Measurements from ENCODE around the gene TTC33.

TTC33 gene

DNA sequence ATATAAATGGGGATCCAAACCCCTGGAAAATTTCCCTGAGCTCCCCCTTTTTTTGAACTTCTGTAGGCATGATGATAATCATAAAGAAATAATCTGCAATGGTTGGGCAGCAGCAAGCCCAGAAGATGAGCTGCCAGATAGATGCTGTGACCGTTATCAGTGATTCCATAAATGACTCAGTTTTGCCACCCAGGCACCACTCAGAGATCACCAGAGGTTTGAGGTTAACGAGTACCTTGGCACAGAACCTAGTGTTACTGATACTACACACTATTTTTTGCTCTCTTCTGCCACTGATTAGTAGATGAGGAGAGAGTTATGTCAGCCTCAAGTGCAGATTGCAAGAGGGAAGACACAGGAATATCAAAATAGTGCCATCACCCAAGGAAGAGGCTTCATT is 275.4 kb downstream of the TTC33 start:
- no peak for DNase-seq (ENCODE audit: low spot score)

DNA sequence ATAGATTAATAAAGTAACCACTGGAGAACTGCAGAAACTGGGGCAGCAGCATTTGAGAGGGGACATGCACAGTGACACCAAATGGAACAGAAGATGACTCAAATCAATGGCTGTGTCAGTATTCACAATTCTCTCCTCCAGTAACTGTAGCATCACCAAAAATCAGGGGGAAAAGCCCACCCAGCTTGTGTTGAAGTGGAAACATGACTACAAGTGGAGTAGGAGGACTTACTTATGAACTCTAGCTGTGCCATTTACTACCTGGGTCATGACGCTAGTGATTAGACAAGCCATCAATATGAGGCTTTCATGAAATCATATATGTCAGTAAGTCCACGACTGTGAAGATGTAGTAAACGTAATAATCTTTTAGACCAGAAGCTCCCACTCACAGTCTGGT is 275.8 kb downstream of the TTC33 start:
- DNase-seq (ENCODE audit: low spot score), result no peak

DNA sequence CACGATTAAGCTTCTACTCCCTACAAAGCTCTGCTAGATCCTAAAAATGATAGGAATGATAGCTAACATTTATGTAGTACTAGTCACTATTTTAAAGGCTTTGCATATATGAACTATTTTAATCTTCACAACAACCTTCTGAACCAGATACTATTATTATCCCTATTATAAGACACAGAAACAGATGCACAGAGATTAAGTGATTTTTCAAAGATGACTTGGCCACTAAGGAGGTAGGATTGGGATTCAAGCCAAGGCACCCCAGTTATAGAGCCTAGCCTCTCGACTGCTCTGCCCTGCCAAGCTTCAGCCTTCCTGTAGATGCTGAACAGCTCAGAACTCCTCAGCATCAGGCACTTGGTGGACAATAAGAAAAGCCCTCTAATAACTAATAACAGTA is 277.0 kb downstream of the TTC33 start:
- no peak for DNase-seq (ENCODE audit: low spot score)

DNA sequence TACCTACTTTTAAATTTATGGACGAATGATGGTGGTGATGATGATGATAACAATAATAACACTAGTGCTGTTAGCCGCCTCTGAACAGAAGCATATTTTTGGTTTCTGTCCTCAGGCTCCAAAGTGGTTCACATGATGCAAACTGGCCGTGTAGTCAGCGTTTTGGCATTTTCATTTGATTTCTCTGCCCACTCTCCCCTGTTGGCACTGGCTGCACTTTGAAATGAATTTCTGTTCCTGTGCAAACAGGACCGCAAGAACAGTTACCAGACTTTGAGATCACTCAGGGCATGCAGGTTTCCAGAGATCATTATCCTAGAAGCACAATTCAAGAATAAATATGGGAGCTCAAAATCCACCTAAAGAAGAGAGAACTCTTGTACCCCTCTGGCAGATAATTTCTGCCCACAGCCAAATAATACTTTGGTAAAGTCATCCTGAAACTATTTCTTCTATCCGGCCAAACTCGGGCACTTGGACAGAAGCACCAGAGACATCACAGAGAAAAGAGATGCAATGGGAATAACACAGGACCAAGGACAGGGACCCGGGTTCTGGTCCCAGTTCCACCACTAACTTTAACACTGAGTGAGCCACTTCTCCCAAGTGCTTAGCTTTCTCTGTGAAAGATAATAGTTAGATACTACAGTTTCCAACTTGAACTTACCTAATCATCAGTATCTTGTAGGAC is 277.8 kb downstream of the TTC33 start:
- no peak for DNase-seq (ENCODE audit: low spot score)

DNA sequence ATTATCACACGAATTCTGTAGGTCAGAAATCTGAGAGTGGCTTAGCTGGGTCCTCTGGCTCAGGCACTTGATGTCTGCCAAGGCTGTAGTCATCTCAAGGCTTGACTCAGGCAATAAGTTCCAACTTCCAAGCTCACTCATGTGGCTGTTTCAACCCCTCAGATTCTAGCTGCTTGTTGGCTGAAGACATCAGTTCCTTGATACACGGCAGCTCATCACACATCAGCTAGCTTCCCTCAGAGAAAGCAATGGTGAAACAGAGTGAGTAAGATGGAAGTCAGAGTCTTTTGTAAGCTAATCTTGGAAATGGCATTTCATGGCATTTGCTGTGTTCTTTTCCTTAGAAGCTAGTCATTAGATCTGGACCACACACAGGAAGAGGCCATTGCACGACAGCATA is 280.2 kb downstream of the TTC33 start:
- DNase-seq (ENCODE audit: low spot score), result no peak

DNA sequence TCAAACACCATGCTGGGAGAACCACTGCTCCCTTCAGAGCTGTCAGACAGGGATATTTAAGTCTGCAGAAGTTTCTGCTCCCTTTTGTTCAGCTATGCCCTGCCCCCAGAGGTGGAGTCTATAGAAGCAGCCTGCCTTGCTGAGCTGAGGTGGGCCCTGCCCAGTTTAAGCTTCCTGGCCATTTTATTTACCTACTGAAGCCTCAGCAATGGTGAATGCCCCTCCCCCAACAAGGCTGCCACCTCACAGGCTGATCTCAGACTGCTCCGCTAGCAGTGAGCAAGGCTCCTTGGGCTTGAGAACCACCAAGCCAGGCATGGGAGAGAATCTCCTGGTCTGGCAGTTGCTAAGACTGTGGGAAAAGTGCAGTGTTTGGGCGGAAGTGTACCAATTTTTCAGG is 281.5 kb downstream of the TTC33 start:
- no peak for DNase-seq (ENCODE audit: low spot score)

DNA sequence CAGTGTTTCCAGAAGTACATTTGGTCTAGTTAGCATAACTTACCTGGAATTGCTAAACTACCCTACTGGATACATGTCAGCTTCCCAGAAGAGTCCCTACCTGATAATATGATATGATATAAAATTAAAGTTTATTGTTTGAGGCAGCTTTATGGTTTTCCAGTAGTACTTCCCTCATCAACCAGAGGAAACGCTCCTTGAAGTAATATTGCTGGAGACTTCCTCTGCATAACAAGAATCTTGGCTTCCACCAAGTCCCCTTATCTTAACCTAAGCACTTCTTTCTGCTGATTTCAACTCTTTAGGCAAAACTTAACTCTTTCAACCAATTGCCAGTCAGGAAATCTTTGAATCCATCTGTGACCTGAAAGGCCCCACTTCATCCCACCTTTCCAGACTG is 290.3 kb downstream of the TTC33 start:
- no peak for DNase-seq (ENCODE audit: low spot score)

DNA sequence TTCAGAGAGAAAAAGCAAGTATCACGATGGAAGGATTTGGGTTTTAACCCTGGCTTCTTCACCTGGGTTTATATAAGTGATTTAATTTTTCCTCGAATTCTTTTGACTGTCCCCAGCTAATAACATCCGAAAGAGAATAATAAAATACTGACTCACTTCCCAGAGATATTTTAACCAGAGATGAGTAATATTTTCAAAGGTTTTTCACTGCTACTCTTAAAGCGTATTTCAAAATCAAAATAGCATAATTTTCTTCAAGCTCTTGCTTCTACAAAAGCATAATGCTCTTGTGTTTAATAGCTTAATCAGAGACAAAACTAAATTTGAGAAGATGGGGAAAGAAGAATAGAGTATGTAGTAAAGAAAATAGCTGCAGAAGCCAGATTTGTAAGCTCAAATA is 291.2 kb downstream of the TTC33 start:
- DNase-seq (ENCODE audit: low spot score), result no peak
